OCI-LY3 (cell line): ENCODE measurements around the gene TMEM185B.

Experiments
- H2AFZ ChIP-seq: fragments of 200-600, 300-600 bp; shearing (Covaris generic); 2 replicates; pipeline ENCODE4 v1.6.0; 2014; ENCODE audit warnings: antibody characterized with exemption, low read depth, low read length
- H3K27ac ChIP-seq: fragments of 200-600, 300-600 bp; sonication (generic); 2 replicates; pipeline ENCODE4 v1.5.1; 2014; ENCODE audit warnings: mild to moderate bottlenecking, low read length, moderate library complexity, mixed read lengths
- H3K27me3 ChIP-seq: fragments of 200-600, 300-600 bp; sonication (generic); 2 replicates; pipeline ENCODE4 v1.6.1; 2014; ENCODE audit warnings: low read depth, low read length, mixed read lengths
- H3K36me3 ChIP-seq: fragments of 200-600, 300-600 bp; sonication (generic); replicated peaks from 2 replicates; pipeline ENCODE3; 2014; ENCODE audit warnings: low read depth, low read length, mixed read lengths
- H3K4me1 ChIP-seq: fragments of 300-600, 200-600 bp; sonication (generic); 2 replicates; pipeline ENCODE4 v1.6.1; 2014; ENCODE audit warnings: low read length, mixed read lengths
- H3K4me2 ChIP-seq: fragments of 200-600, 300-600 bp; sonication (generic); 2 replicates; pipeline ENCODE4 v1.6.1; 2014; ENCODE audit warnings: low read length, mixed read lengths
- H3K4me3 ChIP-seq: fragments of 300-600, 200-600 bp; sonication (generic); 2 replicates; pipeline ENCODE4 v1.5.1; 2014; ENCODE audit warnings: antibody characterized with exemption, mild to moderate bottlenecking, low read length, moderate library complexity
- H3K79me2 ChIP-seq: fragments of 300-600, 200-600 bp; shearing (Covaris generic); 2 replicates; pipeline ENCODE4 v1.6.1; 2014; ENCODE audit warnings: mild to moderate bottlenecking, low read length, mixed read lengths
- H3K9ac ChIP-seq: fragments of 300-600, 200-600 bp; shearing (Covaris generic); 2 replicates; pipeline ENCODE4 v1.6.0; 2014; ENCODE audit warnings: mild to moderate bottlenecking, low read length, moderate library complexity
- H3K9me3 ChIP-seq: fragments of 200-600, 300-600 bp; shearing (Covaris generic); 2 replicates; pipeline ENCODE4 v1.6.1; 2014; ENCODE audit warnings: low read length, mixed read lengths; ENCODE audit not compliant: insufficient read depth
- H4K20me1 ChIP-seq: fragments of 200-600, 300-600 bp; sonication (generic); 2 replicates; pipeline ENCODE4 v1.6.1; 2016; ENCODE audit warnings: low read length, mixed read lengths; ENCODE audit not compliant: insufficient read depth
- CTCF ChIP-seq: fragments of 200-600, 300-600 bp; sonication (generic); IDR thresholded peaks from 2 replicates; pipeline ENCODE4 v1.5.1; 2014; ENCODE audit warnings: antibody characterized with exemption, low read length, low read depth
- EZH2phosphoT487 ChIP-seq: fragments of 200-600 bp; shearing (Covaris generic); IDR thresholded peaks from 2 replicates; pipeline ENCODE4 v1.6.1; 2018; ENCODE audit warnings: antibody characterized with exemption, mixed run types, low read depth

TMEM185B gene

GRCh38 chr2:120254178-120254577, 31.0 kb upstream of the TMEM185B start:
- peak overlapping the region; percentile 91; the same call in 1 of the 2 replicates for H3K4me2 ChIP-seq
- no peak overlapping the region for H3K4me3 ChIP-seq
- no peak overlapping the region for H3K9ac ChIP-seq
- H3K27ac ChIP-seq = no peak overlapping the region
- no peaks in the 10 kb centered on the region for H3K36me3 ChIP-seq
- H3K27me3 ChIP-seq = peaks cover 45% of the 10 kb centered on the region
- H3K79me2 ChIP-seq = no peaks in the 10 kb centered on the region
- H2AFZ ChIP-seq = no peak overlapping the region
- H4K20me1 ChIP-seq = no peaks in the 10 kb centered on the region
- peaks cover 10% of the 10 kb centered on the region for H3K4me1 ChIP-seq
- TF ChIP-seq EZH2phosphoT487 (no peak), CTCF (no peak)
- H3K9me3 ChIP-seq = no peaks in the 10 kb centered on the region

- Histone ChIP-seq H3K4me1 (peaks cover 10% of the 10 kb centered on the region), H4K20me1 (no peaks in the 10 kb centered on the region), H3K36me3 (no peaks in the 10 kb centered on the region), H3K27me3 (peaks cover 49% of the 10 kb centered on the region), H3K4me3 (peak overlapping the region; percentile 81), H3K9me3 (no peaks in the 10 kb centered on the region), H2AFZ (peak overlapping the region; percentile 48), H3K9ac (peak overlapping the region; percentile 65), H3K79me2 (no peaks in the 10 kb centered on the region), H3K27ac (no peak overlapping the region), H3K4me2 (peak overlapping the region; percentile 91)
- TF ChIP-seq CTCF (peak; percentile 37), EZH2phosphoT487 (no peak)
These were observed 30.1 kb upstream of the TMEM185B start for GRCh38 chr2:120253021-120253882.

GRCh38 chr2:120252225-120253020, 29.2 kb upstream of the TMEM185B start, which contains the start of gene RALB:
RALB (plus strand) TSS chr2:120252852; CDS start chr2:120278665, 25,813 bp downstream.
- H3K36me3 ChIP-seq = no peaks in the 10 kb centered on the region
- no peak within 1 kb of the TSS for H3K27ac ChIP-seq
- peak within 1 kb of the TSS; percentile 88 for H2AFZ ChIP-seq
- peak within 1 kb of the TSS; percentile 81 for H3K4me3 ChIP-seq
- peak within 1 kb of the TSS; percentile 99 for H3K4me2 ChIP-seq
- H3K4me1 ChIP-seq = peaks cover 10% of the 10 kb centered on the region
- no peaks in the 10 kb centered on the region for H3K79me2 ChIP-seq
- TF ChIP-seq CTCF = no peak
- no peak for TF ChIP-seq EZH2phosphoT487
- no peaks in the 10 kb centered on the region for H4K20me1 ChIP-seq
- peak within 1 kb of the TSS; percentile 65 for H3K9ac ChIP-seq
- peaks cover 57% of the 10 kb centered on the region for H3K27me3 ChIP-seq
- H3K9me3 ChIP-seq = no peaks in the 10 kb centered on the region

DNA sequence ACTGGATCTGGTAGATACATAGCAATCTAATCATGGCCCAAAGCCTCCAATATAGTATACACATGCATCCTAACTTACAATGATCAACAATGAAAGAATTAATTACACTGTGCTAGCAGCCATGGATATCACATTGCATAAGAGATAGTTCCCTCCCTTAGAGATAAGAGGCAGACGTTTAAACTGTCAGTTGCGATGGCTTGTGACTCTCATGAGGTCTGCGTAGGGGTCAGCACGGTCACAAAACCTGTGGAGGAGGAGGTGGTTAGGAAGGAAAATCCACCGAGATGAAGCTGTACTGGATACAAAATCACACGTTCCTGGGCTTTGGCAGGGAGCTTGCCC, 28.7 kb upstream of the TMEM185B start:
- Histone ChIP-seq H3K36me3 (no peaks in the 10 kb centered on the region), H3K4me1 (peaks cover 10% of the 10 kb centered on the region), H2AFZ (peak overlapping the region; percentile 88), H3K4me2 (peak overlapping the region; percentile 99), H3K27ac (no peak overlapping the region), H3K79me2 (no peaks in the 10 kb centered on the region), H3K4me3 (peak overlapping the region; percentile 81), H3K27me3 (peaks cover 61% of the 10 kb centered on the region), H4K20me1 (no peaks in the 10 kb centered on the region), H3K9ac (peak overlapping the region; percentile 48), H3K9me3 (no peaks in the 10 kb centered on the region)
- no peak for TF ChIP-seq CTCF
- no peak for TF ChIP-seq EZH2phosphoT487
